ENCODE measurements around the gene EFCAB9. TPM values are rescaled to one million over a fixed set of nuclear protein-coding genes. Genes with fewer than 3 reads are reported as not detected.

EFCAB9 gene
- total RNA-seq, 1 experiment from 2014 or later = not detected

GRCh38 chr5:172235827-172236736 is 42.1 kb downstream of the EFCAB9 start:
- H3K9ac ChIP-seq (ENCODE audit: low read length) = no peak overlapping the region
- no peak overlapping the region for H3K27ac ChIP-seq (ENCODE audit: low read depth, low read length)
- H3K79me2 ChIP-seq (ENCODE audit: insufficient read depth, low read length) = no peaks in the 10 kb centered on the region
- ATAC-seq = no peak
- BruUV-seq (replicated peaks) = no TSS peak
- no peaks in the 10 kb centered on the region for H3K9me3 ChIP-seq (ENCODE audit: control insufficient read depth in 1 of 2, insufficient read depth in 1 of 2, low read depth in 1 of 2, low read length in 2 of 2)
- peaks cover 0 to 4% of the 10 kb centered on the region in 2 experiments; a peak in 1 of 4 replicates for H3K36me3 ChIP-seq (ENCODE audit: control insufficient read depth in 1 of 2, insufficient read depth in 2 of 2, low read length in 2 of 2)
- H3K4me3 ChIP-seq (replicated peaks in 1 of 2; ENCODE audit: low read depth in 1 of 2, low read length in 2 of 2) = no peak overlapping the region
- H2AFZ ChIP-seq (ENCODE audit: low read depth, low read length, poor library complexity, severe bottlenecking) = no peak overlapping the region
- no peaks in the 10 kb centered on the region for H3K9me2 ChIP-seq (ENCODE audit: insufficient read depth)
- H3K4me2 ChIP-seq (ENCODE audit: low read length) = no peak overlapping the region
- TF ChIP-seq SIN3A (IDR thresholded peaks at IDR 0.05; ENCODE audit: low read depth) (no peak), POLR2A (IDR thresholded peaks at IDR 0.05; ENCODE audit: borderline replicate concordance, extremely low read depth, insufficient read depth, insufficient read length) (no peak), ZNF274 (IDR thresholded peaks at IDR 0.05; ENCODE audit: low read depth, low read length) (no peak), SP1 (IDR thresholded peaks at IDR 0.05; ENCODE audit: low read depth) (no peak), FOSL1 (IDR thresholded peaks at IDR 0.05; ENCODE audit: low read depth) (no peak), RAD21 (IDR thresholded peaks at IDR 0.05; ENCODE audit: low read depth) (no peak), ZBTB33 (IDR thresholded peaks at IDR 0.05; ENCODE audit: extremely low read depth, insufficient replicate concordance, low read length) (no peak), EZH2 (IDR thresholded peaks at IDR 0.05) (no peak), JUND (IDR thresholded peaks at IDR 0.05) (no peak)
- no peaks in the 10 kb centered on the region for H3K27me3 ChIP-seq (ENCODE audit: insufficient read depth, low read length)
- RAD21 ChIA-PET (ENCODE audit: low non-redundant PET in 1 of 2, low total read pairs in 2 of 2, uncharacterized antibody in 2 of 2, unreplicated experiment in 2 of 2) = no interaction called here
- intact Hi-C loops (cut with micrococcal nuclease) = no loop called here
- no peaks in the 10 kb centered on the region for H4K20me1 ChIP-seq (ENCODE audit: insufficient read depth)
- CTCF ChIA-PET = no interaction called here
- POLR2A ChIA-PET = no interaction called here
- peaks cover 0 to 4% of the 10 kb centered on the region in 2 experiments; a peak in 1 of 4 replicates for H3K4me1 ChIP-seq (ENCODE audit: control insufficient read depth in 1 of 2, insufficient read depth in 2 of 2, low read length in 2 of 2)
- no peak for DNase-seq (ENCODE audit: low read depth, low spot score)
